Measurements from ENCODE around the gene PTPRF. TPM values are rescaled to one million over a fixed set of nuclear protein-coding genes. Genes with fewer than 3 reads are reported as not detected.
A peak's percentile ranks its signal among the peaks of the same experiment; 100 is the strongest.

PTPRF gene
- total RNA-seq, 1 donor: 42.7 TPM

GRCh38 chr1:43664369-43664768 lies 133.7 kb downstream of the PTPRF start:
- DNase-seq (ENCODE audit: low read depth): no peak
- H3K4me3 ChIP-seq (ENCODE audit: low read depth, low read length): no peak overlapping the region
- no peak for TF ChIP-seq CTCF (IDR thresholded peaks at IDR 0.05; ENCODE audit: insufficient read depth, low read depth, low read length)

GRCh38 chr1:43666608-43667007 lies 135.9 kb downstream of the PTPRF start:
- no peak for TF ChIP-seq CTCF (IDR thresholded peaks at IDR 0.05; ENCODE audit: insufficient read depth, low read depth, low read length)

GRCh38 chr1:43668956-43669355 lies 138.3 kb downstream of the PTPRF start:
- no peak overlapping the region for H3K4me3 ChIP-seq (ENCODE audit: low read depth, low read length)
- TF ChIP-seq CTCF (IDR thresholded peaks at IDR 0.05; ENCODE audit: insufficient read depth, low read depth, low read length): no peak
- no peak for DNase-seq (ENCODE audit: low read depth)

More at GRCh38 chr1:43666608-43667007, 135.9 kb downstream of the PTPRF start:
- DNase-seq (ENCODE audit: low read depth): no peak
- H3K4me3 ChIP-seq (ENCODE audit: low read depth, low read length): no peak overlapping the region

DNA sequence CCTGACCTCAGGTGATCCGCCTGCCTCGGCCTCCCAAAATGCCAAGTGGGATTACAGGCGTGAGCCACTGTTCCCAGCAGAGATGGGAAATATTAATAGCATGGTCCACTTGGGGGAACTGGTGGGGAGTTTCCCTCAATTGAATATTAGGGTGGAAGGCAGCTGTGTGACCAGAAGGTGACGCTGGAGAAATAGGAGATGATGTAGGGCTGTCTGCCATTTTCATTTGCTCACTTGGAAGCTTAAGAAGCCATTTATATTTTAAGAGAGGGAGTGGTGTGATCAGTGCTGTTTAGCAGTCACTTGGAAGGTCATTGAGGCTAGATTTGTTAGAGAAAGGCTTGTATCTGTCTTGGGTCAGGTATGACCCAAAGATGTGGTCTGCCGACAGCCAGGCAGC lies 139.2 kb downstream of the PTPRF start:
- TF ChIP-seq CTCF (IDR thresholded peaks at IDR 0.05; ENCODE audit: insufficient read depth, low read depth, low read length): no peak
- DNase-seq (ENCODE audit: low read depth): no peak
- no peak overlapping the region for H3K4me3 ChIP-seq (ENCODE audit: low read depth, low read length)

- no peak for TF ChIP-seq CTCF (IDR thresholded peaks at IDR 0.05; ENCODE audit: insufficient read depth, low read depth, low read length)
- H3K4me3 ChIP-seq (ENCODE audit: low read depth, low read length): no peak overlapping the region
- DNase-seq (ENCODE audit: low read depth): no peak
Measured at GRCh38 chr1:43671193-43671592, 140.5 kb downstream of the PTPRF start.

- no peak overlapping the region for H3K4me3 ChIP-seq (ENCODE audit: low read depth, low read length)
- no peak for TF ChIP-seq CTCF (IDR thresholded peaks at IDR 0.05; ENCODE audit: insufficient read depth, low read depth, low read length)
- DNase-seq (ENCODE audit: low read depth): peak; percentile 47
Measured at GRCh38 chr1:43671626-43672330, 141.1 kb downstream of the PTPRF start.

- no peak for DNase-seq (ENCODE audit: low read depth)
- no peak for TF ChIP-seq CTCF (IDR thresholded peaks at IDR 0.05; ENCODE audit: insufficient read depth, low read depth, low read length)
- H3K4me3 ChIP-seq (ENCODE audit: low read depth, low read length): no peak overlapping the region
Measured at GRCh38 chr1:43673261-43673660, 142.6 kb downstream of the PTPRF start.
